HepG2 (cell line): ENCODE data around the gene CCDC91. TPM values are rescaled to one million over a fixed set of nuclear protein-coding genes. Genes with fewer than 3 reads are reported as not detected.

Experiments used
- ETV6 ChIP-seq: sonication (generic); formaldehyde crosslinking; conservative IDR thresholded peaks from 2 replicates; pipeline ENCODE4 v1.4.0; 2020; ENCODE audit warnings: missing genetic modification reagents
- NCOA5 ChIP-seq: sonication (generic); formaldehyde crosslinking; IDR thresholded peaks from 2 replicates; pipeline ENCODE4 v1.4.0; 2020; ENCODE audit warnings: missing genetic modification reagents
- NFE2 ChIP-seq: sonication (generic); formaldehyde crosslinking; IDR thresholded peaks from 2 replicates; pipeline ENCODE4 v1.4.0; 2020; ENCODE audit warnings: missing genetic modification reagents
- PCBP2 ChIP-seq: fragments of 200-400 bp; formaldehyde crosslinking; optimal IDR thresholded peaks from 2 replicates; pipeline ENCODE3; 2018; ENCODE audit warnings: low read length, low read depth; ENCODE audit not compliant: poor library complexity, severe bottlenecking
- POLR2A ChIP-seq, 2 experiments: IDR thresholded peaks; 2 replicates each; pipeline ENCODE4 v1.6.1; 2011; ENCODE audit warnings: low read depth in 2 of 2, low read length in 2 of 2, mild to moderate bottlenecking in 1 of 2, moderate library complexity in 1 of 2; ENCODE audit not compliant: insufficient read depth in 1 of 2
- RAD51 ChIP-seq: fragments of 450-650 bp; IDR thresholded peaks from 2 replicates; pipeline ENCODE4 v1.6.1; 2016; ENCODE audit warnings: borderline replicate concordance
- SIX1 ChIP-seq: sonication (generic); formaldehyde crosslinking; IDR thresholded peaks from 2 replicates; pipeline ENCODE4 v1.4.0; 2020; ENCODE audit warnings: missing genetic modification reagents, borderline replicate concordance
- SMAD1 ChIP-seq: sonication (generic); formaldehyde crosslinking; IDR thresholded peaks from 2 replicates; pipeline ENCODE4 v1.4.0; 2020; ENCODE audit warnings: missing genetic modification reagents, low read depth, mild to moderate bottlenecking, borderline replicate concordance
- TGIF2 ChIP-seq: IDR thresholded peaks from 2 replicates; pipeline ENCODE4 v1.6.1; 2016; ENCODE audit warnings: control low read depth, missing compliant biosample characterization
- XBP1 ChIP-seq: sonication (generic); formaldehyde crosslinking; IDR thresholded peaks from 2 replicates; pipeline ENCODE4 v1.5.0; 2020; ENCODE audit warnings: missing genetic modification reagents
- ZBTB20 ChIP-seq: sonication (generic); formaldehyde crosslinking; IDR thresholded peaks from 2 replicates; pipeline ENCODE4 v1.8.1; 2023; ENCODE audit warnings: missing genetic modification reagents, low read depth, mild to moderate bottlenecking, borderline replicate concordance
- ZNF224 ChIP-seq: sonication (generic); formaldehyde crosslinking; IDR thresholded peaks from 2 replicates; pipeline ENCODE4 v1.5.0; 2020; ENCODE audit warnings: mild to moderate bottlenecking, missing genetic modification reagents
- ZNF281 ChIP-seq: sonication (generic); formaldehyde crosslinking; IDR thresholded peaks from 2 replicates; pipeline ENCODE4 v1.4.0; 2020; ENCODE audit warnings: missing genetic modification reagents, borderline replicate concordance
- ZNF597 ChIP-seq: sonication (generic); formaldehyde crosslinking; IDR thresholded peaks from 2 replicates; pipeline ENCODE4 v1.5.0; 2020; ENCODE audit warnings: missing genetic modification reagents
- ZNF629 ChIP-seq: sonication (generic); formaldehyde crosslinking; conservative IDR thresholded peaks from 2 replicates; pipeline ENCODE4 v1.5.0; 2020; ENCODE audit warnings: missing genetic modification reagents
- ZNF691 ChIP-seq: sonication (generic); formaldehyde crosslinking; IDR thresholded peaks from 2 replicates; pipeline ENCODE4 v1.4.0; 2020; ENCODE audit warnings: missing genetic modification reagents, low read depth, mild to moderate bottlenecking, borderline replicate concordance
- ZSCAN21 ChIP-seq: sonication (generic); formaldehyde crosslinking; IDR thresholded peaks from 2 replicates; pipeline ENCODE4 v1.8.0; 2022; ENCODE audit warnings: mild to moderate bottlenecking, missing genetic modification reagents, moderate library complexity, borderline replicate concordance
- polyA plus RNA-seq, 8 experiments: library from polyadenylated mRNA; depleted of rRNA in 3 of 8; stranded (reverse) in 7 of 8; unstranded in 1 of 8; fragments of >200 nt; fragmentation: Illumina TruSeq in 4 of 8; extraction: Trizol in 4 of 8; gene quantifications; 2 replicates each; pipeline versions ENCODE4 v1.2.1 to v1.2.3, GENCODE V29; 2011 to 2016; ENCODE audit warnings: low read depth in 4 of 8, missing spikeins in 1 of 8, mixed read lengths in 1 of 8; ENCODE audit not compliant: insufficient read depth in 1 of 8
- total RNA-seq, 5 experiments: library from RNA; depleted of rRNA; stranded (reverse); fragments of >200 nt; fragmentation: Illumina TruSeq; extraction: Trizol; gene quantifications; 2 replicates each; pipeline ENCODE4 v1.2.3, GENCODE V29; 2016; ENCODE audit warnings: low read depth in 1 of 5
- TF ChIP-seq, protein P1 (sequence below), 2 experiments: fragments of 450-650 bp in 1 of 2; sonication (generic) in 1 of 2; formaldehyde crosslinking; IDR thresholded peaks; 2 replicates each; pipeline versions ENCODE4 v1.5.0 to v1.8.0; 2020 to 2022; ENCODE audit warnings: mild to moderate bottlenecking in 1 of 2, missing genetic modification reagents in 1 of 2
- TF ChIP-seq, protein P2 (sequence below): sonication (generic); formaldehyde crosslinking; IDR thresholded peaks from 2 replicates; pipeline ENCODE4 v1.9.0; 2021; ENCODE audit warnings: missing genetic modification reagents, borderline replicate concordance

Gene CCDC91
- total and polyA plus RNA-seq, 2 of the 13 experiments (the other 11 are each of a cell fraction or from before 2014, with no cell fraction given), result 9.8 to 15.8 TPM

DNA sequence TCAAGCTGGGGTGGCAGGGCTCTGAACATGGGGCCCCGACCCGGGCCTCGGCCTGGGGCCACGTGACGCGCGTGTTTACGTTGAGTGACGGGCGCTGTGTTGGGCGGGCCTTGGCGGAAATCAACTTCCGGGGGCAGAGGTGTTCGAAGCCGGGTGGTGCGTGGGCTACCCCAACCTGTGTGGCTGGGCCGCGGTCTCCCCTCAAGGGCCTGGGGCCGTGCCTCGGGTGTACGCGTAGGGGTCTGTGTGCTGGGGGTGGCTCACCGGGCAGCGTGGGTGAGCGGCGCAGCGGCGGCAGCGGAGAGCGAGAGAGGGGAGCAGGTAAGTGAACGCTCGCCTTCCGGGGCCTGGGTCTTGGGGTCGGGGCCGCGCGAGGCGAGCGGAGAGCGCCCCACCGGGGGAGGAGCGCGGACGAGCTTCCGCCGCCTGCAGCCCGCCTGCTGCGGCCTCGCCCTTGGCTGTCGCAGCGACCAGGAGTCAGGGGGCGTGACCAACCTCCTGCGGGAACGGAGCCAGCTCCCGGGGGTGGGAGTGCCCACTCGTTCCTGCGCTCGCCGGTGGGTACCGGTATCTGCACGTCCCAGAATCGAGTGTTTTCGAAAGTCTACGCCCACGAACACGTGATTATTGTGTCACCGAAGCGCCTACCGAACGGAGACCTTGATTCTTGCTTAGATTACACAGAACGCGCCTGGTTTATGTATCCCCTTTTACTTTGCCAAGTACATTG, at the start of gene CCDC91 (continued):
- TF ChIP-seq, protein P1, sequence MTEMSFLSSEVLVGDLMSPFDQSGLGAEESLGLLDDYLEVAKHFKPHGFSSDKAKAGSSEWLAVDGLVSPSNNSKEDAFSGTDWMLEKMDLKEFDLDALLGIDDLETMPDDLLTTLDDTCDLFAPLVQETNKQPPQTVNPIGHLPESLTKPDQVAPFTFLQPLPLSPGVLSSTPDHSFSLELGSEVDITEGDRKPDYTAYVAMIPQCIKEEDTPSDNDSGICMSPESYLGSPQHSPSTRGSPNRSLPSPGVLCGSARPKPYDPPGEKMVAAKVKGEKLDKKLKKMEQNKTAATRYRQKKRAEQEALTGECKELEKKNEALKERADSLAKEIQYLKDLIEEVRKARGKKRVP (CRISPR knock-in tag; IDR thresholded peaks at IDR 0.05), result peak in 1 of 2 experiments; percentile 79; a peak in 2 of 4 replicates
- TF ChIP-seq PCBP2 (no peak), SIX1 (CRISPR knock-in tag) (no peak), NFE2 (no peak), ZNF224 (CRISPR knock-in tag) (no peak), POLR2A (IDR thresholded peaks at IDR 0.05; ENCODE audit: insufficient read depth in 1 of 2, low read depth in 2 of 2, low read length in 2 of 2) (peak; percentile 72 to 73), ZNF691 (peak; percentile 77; the same call in 1 of the 2 replicates), ETV6 (CRISPR knock-in tag) (no peak), NCOA5 (no peak), XBP1 (CRISPR knock-in tag) (peak; percentile 59; the same call in 1 of the 2 replicates), RAD51 (peak; percentile 68; the same call in 1 of the 2 replicates), TGIF2 (CRISPR knock-in tag) (peak; percentile 80; the same call in 1 of the 2 replicates), ZSCAN21 (CRISPR knock-in tag) (peak; percentile 88), ZNF281 (CRISPR knock-in tag) (no peak), ZNF629 (CRISPR knock-in tag) (no peak), ZBTB20 (CRISPR knock-in tag) (peak; percentile 41; the same call in 1 of the 2 replicates), ZNF597 (CRISPR knock-in tag) (no peak), SMAD1 (CRISPR knock-in tag) (peak; percentile 87)
- TF ChIP-seq, protein P2, sequence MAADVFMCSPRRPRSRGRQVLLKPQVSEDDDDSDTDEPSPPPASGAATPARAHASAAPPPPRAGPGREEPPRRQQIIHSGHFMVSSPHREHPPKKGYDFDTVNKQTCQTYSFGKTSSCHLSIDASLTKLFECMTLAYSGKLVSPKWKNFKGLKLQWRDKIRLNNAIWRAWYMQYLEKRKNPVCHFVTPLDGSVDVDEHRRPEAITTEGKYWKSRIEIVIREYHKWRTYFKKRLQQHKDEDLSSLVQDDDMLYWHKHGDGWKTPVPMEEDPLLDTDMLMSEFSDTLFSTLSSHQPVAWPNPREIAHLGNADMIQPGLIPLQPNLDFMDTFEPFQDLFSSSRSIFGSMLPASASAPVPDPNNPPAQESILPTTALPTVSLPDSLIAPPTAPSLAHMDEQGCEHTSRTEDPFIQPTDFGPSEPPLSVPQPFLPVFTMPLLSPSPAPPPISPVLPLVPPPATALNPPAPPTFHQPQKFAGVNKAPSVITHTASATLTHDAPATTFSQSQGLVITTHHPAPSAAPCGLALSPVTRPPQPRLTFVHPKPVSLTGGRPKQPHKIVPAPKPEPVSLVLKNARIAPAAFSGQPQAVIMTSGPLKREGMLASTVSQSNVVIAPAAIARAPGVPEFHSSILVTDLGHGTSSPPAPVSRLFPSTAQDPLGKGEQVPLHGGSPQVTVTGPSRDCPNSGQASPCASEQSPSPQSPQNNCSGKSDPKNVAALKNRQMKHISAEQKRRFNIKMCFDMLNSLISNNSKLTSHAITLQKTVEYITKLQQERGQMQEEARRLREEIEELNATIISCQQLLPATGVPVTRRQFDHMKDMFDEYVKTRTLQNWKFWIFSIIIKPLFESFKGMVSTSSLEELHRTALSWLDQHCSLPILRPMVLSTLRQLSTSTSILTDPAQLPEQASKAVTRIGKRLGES, result no peak
